Gastroesophageal sphincter (tissue), 3 donors: Measurements from ENCODE around the gene HELZ.

Experiments
- EP300 ChIP-seq: sonication (generic); formaldehyde crosslinking; IDR thresholded peaks from one replicate; pipeline ENCODE4 v1.6.1; 2017; ENCODE audit warnings: antibody characterized with exemption, mild to moderate bottlenecking
- POLR2A ChIP-seq, 2 donors: fragments of 450-650 bp; IDR thresholded peaks; one replicate each; pipeline ENCODE4 v1.6.1; 2017; ENCODE audit warnings: antibody characterized with exemption in 2 of 2, mild to moderate bottlenecking in 2 of 2, moderate library complexity in 1 of 2
- POLR2AphosphoS5 ChIP-seq: sonication (generic); formaldehyde crosslinking; IDR thresholded peaks from one replicate; pipeline ENCODE4 v1.6.1; 2017; ENCODE audit warnings: antibody characterized with exemption
- TF ChIP-seq, protein P1 (sequence below), 4 experiments: fragments of 200-600 bp in 2 of 4; fragments of 450-650 bp in 2 of 4; sonication (generic) in 1 of 4; IDR thresholded peaks; one replicate each; pipeline ENCODE4 v1.5.1; 2017 to 2019; ENCODE audit warnings: antibody characterized with exemption in 4 of 4, mild to moderate bottlenecking in 2 of 4, moderate library complexity in 2 of 4

DNA sequence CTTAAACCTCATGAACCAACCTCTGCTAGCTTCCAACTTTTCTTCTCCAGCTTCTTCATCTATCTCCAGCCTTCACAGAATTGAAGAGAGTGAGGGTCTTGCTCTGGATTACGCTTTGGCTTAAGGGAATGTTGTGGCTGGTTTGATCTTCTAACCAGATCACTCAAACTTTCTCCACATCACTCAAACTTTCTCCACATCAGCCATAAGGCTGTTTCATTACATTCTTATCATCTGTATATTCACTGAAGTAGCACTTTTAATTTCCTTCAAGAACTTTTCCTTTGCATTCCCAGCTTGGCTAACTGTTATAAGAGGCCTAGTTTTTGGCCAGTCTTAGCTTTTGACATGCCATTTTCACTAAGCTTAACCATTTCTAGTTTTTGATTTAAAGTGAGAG is 148.4 kb downstream of the HELZ start:
- TF ChIP-seq, protein P1, sequence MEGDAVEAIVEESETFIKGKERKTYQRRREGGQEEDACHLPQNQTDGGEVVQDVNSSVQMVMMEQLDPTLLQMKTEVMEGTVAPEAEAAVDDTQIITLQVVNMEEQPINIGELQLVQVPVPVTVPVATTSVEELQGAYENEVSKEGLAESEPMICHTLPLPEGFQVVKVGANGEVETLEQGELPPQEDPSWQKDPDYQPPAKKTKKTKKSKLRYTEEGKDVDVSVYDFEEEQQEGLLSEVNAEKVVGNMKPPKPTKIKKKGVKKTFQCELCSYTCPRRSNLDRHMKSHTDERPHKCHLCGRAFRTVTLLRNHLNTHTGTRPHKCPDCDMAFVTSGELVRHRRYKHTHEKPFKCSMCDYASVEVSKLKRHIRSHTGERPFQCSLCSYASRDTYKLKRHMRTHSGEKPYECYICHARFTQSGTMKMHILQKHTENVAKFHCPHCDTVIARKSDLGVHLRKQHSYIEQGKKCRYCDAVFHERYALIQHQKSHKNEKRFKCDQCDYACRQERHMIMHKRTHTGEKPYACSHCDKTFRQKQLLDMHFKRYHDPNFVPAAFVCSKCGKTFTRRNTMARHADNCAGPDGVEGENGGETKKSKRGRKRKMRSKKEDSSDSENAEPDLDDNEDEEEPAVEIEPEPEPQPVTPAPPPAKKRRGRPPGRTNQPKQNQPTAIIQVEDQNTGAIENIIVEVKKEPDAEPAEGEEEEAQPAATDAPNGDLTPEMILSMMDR (IDR thresholded peaks at IDR 0.05): no peak
- TF ChIP-seq POLR2AphosphoS5 (no peak), EP300 (no peak), POLR2A (IDR thresholded peaks at IDR 0.05) (no peak)
